Left lung (tissue), 10 donors: Measurements from ENCODE around the gene EPSTI1. TPM values are rescaled to one million over a fixed set of nuclear protein-coding genes. Genes with fewer than 3 reads are reported as not detected.
A peak's percentile ranks its signal among the peaks of the same experiment; 100 is the strongest.

Experiments used
- ATAC-seq: fragments of 200-7000 bp; cut with Tn5 transposase; one replicate; pipeline ENCODE4 v1.9.1; 2020; ENCODE audit warnings: moderate library complexity
- DNase-seq, 4 donors: peaks; one replicate each; pipeline ENCODE4 v3.0.0-alpha.2; 2013 to 2020
- H3K27ac ChIP-seq, 2 donors: fragments of 200-600 bp; sonication (generic) in 1 of 2; one replicate each; pipeline versions ENCODE4 v1.5.0 to v1.8.0; 2020 to 2021
- H3K27me3 ChIP-seq, 2 donors: fragments of 200-600 bp; sonication (generic) in 1 of 2; one replicate each; pipeline versions ENCODE4 v1.5.0 to v1.8.0; 2020 to 2021
- H3K36me3 ChIP-seq, 2 donors: fragments of 200-600 bp; sonication (generic) in 1 of 2; one replicate each; pipeline versions ENCODE4 v1.5.0 to v1.8.0; 2020 to 2021
- H3K4me1 ChIP-seq, 2 donors: fragments of 200-600 bp; one replicate each; pipeline ENCODE4 v1.8.0; 2021
- H3K4me3 ChIP-seq, 2 donors: fragments of 200-600 bp; sonication (generic) in 1 of 2; one replicate each; pipeline versions ENCODE4 v1.5.0 to v1.8.0; 2020 to 2021; ENCODE audit warnings: mild to moderate bottlenecking in 1 of 2
- H3K9me3 ChIP-seq, 2 donors: fragments of 200-600 bp; sonication (generic) in 1 of 2; one replicate each; pipeline versions ENCODE4 v1.5.0 to v1.8.0; 2020 to 2021
- intact Hi-C, 2 donors: fragments of 100-400 bp; cut with DNase I; formaldehyde crosslinking; loops; one replicate each; pipeline versions ENCODE4 v1.11.2 to v1.14.2; 2022
- polyA plus RNA-seq, 6 donors: library from polyadenylated mRNA; unstranded; fragments of 120-200 nt; gene quantifications; one replicate each; pipeline ENCODE4 v1.2.1, GENCODE V29; 2013; ENCODE audit not compliant: insufficient read length in 6 of 6
- total RNA-seq, 2 donors: library from RNA; stranded (reverse); fragmentation: NEBNext Ultra II Directional; extraction: Animal tissue kit (Norgen Biotek cat#: 25700); gene quantifications; one replicate each; pipeline ENCODE4 v1.2.1, GENCODE V29; 2021
- TF ChIP-seq, protein P1 (sequence below), 2 donors: fragments of 200-600 bp; sonication (generic) in 1 of 2; IDR thresholded peaks; one replicate each; pipeline versions ENCODE4 v1.5.0 to v1.8.0; 2021; ENCODE audit warnings: antibody characterized with exemption in 2 of 2
- donor health status: DM: no; HTN: yes; CAD: no.
- donor health status: DM: no; HTN: no; CAD: no.

Gene EPSTI1
- total and polyA plus RNA-seq, 8 donors: 11.1 to 22.4 (median 14.1) TPM

DNA sequence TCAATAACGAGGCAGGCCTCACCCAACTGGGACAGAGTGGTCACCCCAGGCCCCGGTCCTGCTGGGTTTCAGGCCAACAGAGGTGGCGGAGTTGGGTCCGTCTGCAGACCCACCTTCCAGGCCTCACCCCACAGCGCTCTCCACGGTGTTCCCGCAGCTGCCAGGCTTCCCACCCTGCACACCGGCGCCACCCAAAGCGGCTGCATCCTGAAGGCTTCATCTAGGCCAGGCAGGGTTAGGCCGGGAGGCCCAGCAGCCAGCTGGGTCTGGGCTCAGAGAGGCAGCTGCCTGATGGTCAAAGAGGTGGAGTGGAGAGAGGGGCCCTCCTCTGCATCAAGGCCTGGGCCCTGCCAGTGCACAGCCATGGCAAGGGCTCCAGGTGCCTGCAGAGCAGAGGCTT is 44.1 kb downstream of the EPSTI1 start:
- Histone ChIP-seq H3K9me3 (no peaks in the 10 kb centered on the region), H3K4me3 (no peak overlapping the region), H3K27ac (no peak overlapping the region), H3K27me3 (no peaks in the 10 kb centered on the region), H3K4me1 (no peaks in the 10 kb centered on the region), H3K36me3 (peaks cover 0 to 51% of the 10 kb centered on the region in 2 donors)
- ATAC-seq (no peak), DNase-seq (peak in 1 of 4 donors; percentile 69)
- intact Hi-C loops: no loop called here
- TF ChIP-seq, protein P1, sequence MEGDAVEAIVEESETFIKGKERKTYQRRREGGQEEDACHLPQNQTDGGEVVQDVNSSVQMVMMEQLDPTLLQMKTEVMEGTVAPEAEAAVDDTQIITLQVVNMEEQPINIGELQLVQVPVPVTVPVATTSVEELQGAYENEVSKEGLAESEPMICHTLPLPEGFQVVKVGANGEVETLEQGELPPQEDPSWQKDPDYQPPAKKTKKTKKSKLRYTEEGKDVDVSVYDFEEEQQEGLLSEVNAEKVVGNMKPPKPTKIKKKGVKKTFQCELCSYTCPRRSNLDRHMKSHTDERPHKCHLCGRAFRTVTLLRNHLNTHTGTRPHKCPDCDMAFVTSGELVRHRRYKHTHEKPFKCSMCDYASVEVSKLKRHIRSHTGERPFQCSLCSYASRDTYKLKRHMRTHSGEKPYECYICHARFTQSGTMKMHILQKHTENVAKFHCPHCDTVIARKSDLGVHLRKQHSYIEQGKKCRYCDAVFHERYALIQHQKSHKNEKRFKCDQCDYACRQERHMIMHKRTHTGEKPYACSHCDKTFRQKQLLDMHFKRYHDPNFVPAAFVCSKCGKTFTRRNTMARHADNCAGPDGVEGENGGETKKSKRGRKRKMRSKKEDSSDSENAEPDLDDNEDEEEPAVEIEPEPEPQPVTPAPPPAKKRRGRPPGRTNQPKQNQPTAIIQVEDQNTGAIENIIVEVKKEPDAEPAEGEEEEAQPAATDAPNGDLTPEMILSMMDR (IDR thresholded peaks at IDR 0.05): no peak

- no peaks in the 10 kb centered on the region for H3K27me3 ChIP-seq
- no peak for ATAC-seq
- intact Hi-C loops: no loop called here
Measured at GRCh38 chr13:42946927-42947326, 45.1 kb downstream of the EPSTI1 start.

GRCh38 chr13:42929886-42930535 is 62.0 kb downstream of the EPSTI1 start:
- intact Hi-C loops: no loop called here
- Histone ChIP-seq H3K27me3 (no peaks in the 10 kb centered on the region), H3K9me3 (no peaks in the 10 kb centered on the region), H3K4me1 (no peaks in the 10 kb centered on the region), H3K27ac (no peak overlapping the region), H3K4me3 (no peak overlapping the region), H3K36me3 (peaks cover 0 to 17% of the 10 kb centered on the region in 2 donors)
- DNase-seq: no peak
- TF ChIP-seq, protein P1 (IDR thresholded peaks at IDR 0.05): no peak
- ATAC-seq: no peak

More at GRCh38 chr13:42946927-42947326, 45.1 kb downstream of the EPSTI1 start:
- TF ChIP-seq, protein P1 (IDR thresholded peaks at IDR 0.05): no peak
- H3K36me3 ChIP-seq: peaks cover 0 to 42% of the 10 kb centered on the region in 2 donors
- no peak for DNase-seq
- H3K9me3 ChIP-seq: no peaks in the 10 kb centered on the region
- no peaks in the 10 kb centered on the region for H3K4me1 ChIP-seq
- no peak overlapping the region for H3K4me3 ChIP-seq
- no peak overlapping the region for H3K27ac ChIP-seq

DNA sequence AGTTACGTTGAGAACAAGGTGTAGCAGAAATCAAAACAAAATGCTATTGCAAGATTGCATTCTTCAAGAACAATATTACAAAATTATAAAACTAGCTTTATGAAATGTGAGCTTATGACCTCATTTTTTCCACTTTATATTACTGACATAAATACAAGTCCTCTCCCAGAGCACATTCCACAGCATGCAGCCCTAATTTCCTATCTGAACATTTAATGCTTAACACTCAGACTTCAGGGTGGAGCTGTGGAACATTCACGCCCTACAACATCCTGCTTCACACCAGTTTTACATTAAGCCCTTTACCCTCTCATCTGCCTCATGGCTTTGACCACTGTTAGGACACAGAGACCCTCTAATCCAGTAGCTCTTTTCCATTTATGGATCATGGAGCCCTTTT is 65.5 kb downstream of the EPSTI1 start:
- intact Hi-C loops: no loop called here
- H3K4me3 ChIP-seq: no peak overlapping the region
- TF ChIP-seq, protein P1 (IDR thresholded peaks at IDR 0.05): no peak
- peaks cover 0 to 38% of the 10 kb centered on the region in 2 donors for H3K36me3 ChIP-seq
- H3K27ac ChIP-seq: no peak overlapping the region
- no peaks in the 10 kb centered on the region for H3K4me1 ChIP-seq
- no peaks in the 10 kb centered on the region for H3K27me3 ChIP-seq
- H3K9me3 ChIP-seq: no peaks in the 10 kb centered on the region
- no peak for DNase-seq
- no peak for ATAC-seq

DNA sequence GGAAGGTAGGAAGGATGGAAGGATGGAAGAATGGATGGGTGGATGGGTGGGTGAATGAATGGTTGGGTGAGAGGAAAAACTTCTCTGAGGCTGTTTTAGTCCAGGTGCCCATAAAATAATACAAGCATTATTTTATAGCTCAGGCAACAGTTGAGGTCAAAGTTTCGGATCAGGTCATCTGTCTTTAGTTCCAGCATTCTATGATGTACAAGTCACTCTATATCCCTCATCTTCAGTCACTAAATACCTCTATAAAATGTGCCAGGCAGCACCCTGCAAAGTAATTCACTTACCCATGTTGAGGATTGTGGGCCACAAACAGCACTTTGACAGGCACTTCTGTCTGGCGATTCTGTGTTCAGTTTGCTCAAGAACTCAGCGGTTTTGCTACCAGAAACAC is 66.0 kb downstream of the EPSTI1 start:
- no peaks in the 10 kb centered on the region for H3K4me1 ChIP-seq
- ATAC-seq: no peak
- H3K9me3 ChIP-seq: no peaks in the 10 kb centered on the region
- TF ChIP-seq, protein P1 (IDR thresholded peaks at IDR 0.05): no peak
- H3K36me3 ChIP-seq: peaks cover 0 to 38% of the 10 kb centered on the region in 2 donors
- DNase-seq: no peak
- intact Hi-C loops: no loop called here
- H3K27me3 ChIP-seq: no peaks in the 10 kb centered on the region
- no peak overlapping the region for H3K4me3 ChIP-seq
- H3K27ac ChIP-seq: no peak overlapping the region
